Neural cell (in vitro differentiated cells): ENCODE data around the gene SYT2. TPM values are rescaled to one million over a fixed set of nuclear protein-coding genes. Genes with fewer than 3 reads are reported as not detected.
A peak's percentile ranks its signal among the peaks of the same experiment; 100 is the strongest.
"Not testable (repeated sequence)": the region's sequence is repeated elsewhere in the genome, so short reads cannot be mapped to it uniquely, and the experiment has no call there.

Source experiments
- H2AFZ ChIP-seq: fragments of 200-600, 300-800 bp; sonication (generic), shearing (Covaris generic); 2 replicates; pipeline ENCODE4 v1.6.0; 2014; ENCODE audit warnings: low read depth, mild to moderate bottlenecking, antibody characterized with exemption, low read length, moderate library complexity
- H3F3A ChIP-seq: fragments of 200-600 bp; shearing (Covaris generic); 2 replicates; pipeline ENCODE4 v1.6.1; 2016; ENCODE audit warnings: mild to moderate bottlenecking, moderate library complexity, mixed read lengths, antibody characterized with exemption, low read length; ENCODE audit not compliant: insufficient read depth, poor library complexity, severe bottlenecking
- H3K27ac ChIP-seq: fragments of 200-600, 300-800 bp; sonication (generic), shearing (Covaris generic); 2 replicates; pipeline ENCODE4 v1.5.1; 2014; ENCODE audit warnings: mild to moderate bottlenecking, low read length, moderate library complexity
- H3K27me3 ChIP-seq: fragments of 300-800, 200-600 bp; sonication (generic), shearing (Covaris generic); 2 replicates; pipeline ENCODE4 v1.6.0; 2014; ENCODE audit warnings: mild to moderate bottlenecking, low read depth, low read length, moderate library complexity; ENCODE audit not compliant: insufficient read depth
- H3K36me3 ChIP-seq: fragments of 300-800, 200-600 bp; sonication (generic), shearing (Covaris generic); 2 replicates; pipeline ENCODE4 v1.5.1; 2014; ENCODE audit warnings: mild to moderate bottlenecking, antibody characterized with exemption, low read length, moderate library complexity; ENCODE audit not compliant: insufficient read depth
- H3K4me2 ChIP-seq: fragments of 300-800, 200-600 bp; sonication (generic), shearing (Covaris generic); 2 replicates; pipeline ENCODE4 v1.6.0; 2014; ENCODE audit warnings: mild to moderate bottlenecking, low read length
- H3K4me3 ChIP-seq: fragments of 300-800, 200-600 bp; sonication (generic), shearing (Covaris generic); 2 replicates; pipeline ENCODE4 v1.5.1; 2014; ENCODE audit warnings: mild to moderate bottlenecking, low read length, moderate library complexity
- H3K79me2 ChIP-seq: fragments of 200-600 bp; shearing (Covaris generic); replicated peaks from 2 replicates; pipeline ENCODE4 v1.6.0; 2014; ENCODE audit warnings: mild to moderate bottlenecking, low read length, moderate library complexity; ENCODE audit not compliant: insufficient read depth
- H3K9ac ChIP-seq: fragments of 300-800, 200-600 bp; sonication (generic), shearing (Covaris generic); 2 replicates; pipeline ENCODE4 v1.6.1; 2016; ENCODE audit warnings: mild to moderate bottlenecking, low read length, mixed read lengths
- H3K9me2 ChIP-seq: fragments of 200-600 bp; shearing (Covaris generic); 2 replicates; pipeline ENCODE4 v1.6.1; 2016; ENCODE audit warnings: mild to moderate bottlenecking, low read length, mixed read lengths; ENCODE audit not compliant: insufficient read depth
- H3K9me3 ChIP-seq: fragments of 200-600, 300-800 bp; sonication (generic), shearing (Covaris generic); 2 replicates; pipeline ENCODE4 v1.6.1; 2016; ENCODE audit warnings: mild to moderate bottlenecking, mixed run types, low read length, moderate library complexity, mixed read lengths
- H4K20me1 ChIP-seq: fragments of 200-600 bp; shearing (Covaris generic); 2 replicates; pipeline ENCODE4 v1.6.1; 2016; ENCODE audit warnings: mild to moderate bottlenecking, mixed run types; ENCODE audit not compliant: insufficient read depth
- EP300 ChIP-seq: fragments of 450-650 bp; conservative IDR thresholded peaks from 2 replicates; pipeline ENCODE4 v1.6.1; 2014; ENCODE audit warnings: antibody characterized with exemption, mild to moderate bottlenecking, moderate library complexity; ENCODE audit not compliant: poor library complexity, severe bottlenecking
- EZH2 ChIP-seq: fragments of 200-600, 300-800 bp; shearing (Covaris generic), sonication (generic); IDR thresholded peaks from 2 replicates; pipeline ENCODE4 v1.6.1; 2014; ENCODE audit warnings: antibody characterized with exemption, low read length, borderline replicate concordance, mild to moderate bottlenecking; ENCODE audit not compliant: insufficient read depth, poor library complexity, severe bottlenecking
- POLR2AphosphoS5 ChIP-seq: IDR thresholded peaks from 2 replicates; pipeline ENCODE4 v1.6.1; 2012
- RAD21 ChIP-seq: fragments of 450-650 bp; conservative IDR thresholded peaks from 2 replicates; pipeline ENCODE4 v1.6.1; 2014; ENCODE audit warnings: antibody characterized with exemption, mild to moderate bottlenecking, moderate library complexity
- SMC3 ChIP-seq: fragments of 450-650 bp; conservative IDR thresholded peaks from 2 replicates; pipeline ENCODE4 v1.6.1; 2014; ENCODE audit warnings: antibody characterized with exemption, mild to moderate bottlenecking, moderate library complexity; ENCODE audit not compliant: poor library complexity
- TAF1 ChIP-seq: IDR thresholded peaks from 2 replicates; pipeline ENCODE4 v1.6.1; 2012; ENCODE audit warnings: low read depth
- polyA plus RNA-seq: library from polyadenylated mRNA; depleted of rRNA; stranded (reverse); fragments of >200 nt; gene quantifications from 2 replicates; pipeline ENCODE4 v1.2.3, GENCODE V29; 2014
- TF ChIP-seq, protein P1 (sequence below): fragments of 450-650 bp; IDR thresholded peaks from 2 replicates; pipeline ENCODE4 v1.5.1; 2014; ENCODE audit warnings: antibody characterized with exemption, mild to moderate bottlenecking, moderate library complexity; ENCODE audit not compliant: poor library complexity, severe bottlenecking
- TF ChIP-seq, protein P2 (sequence below): IDR thresholded peaks from 2 replicates; pipeline ENCODE4 v1.6.1; 2012; ENCODE audit warnings: borderline replicate concordance

The SYT2 gene
- polyA plus RNA-seq, 1 donor from 2014 or later = 0.04 TPM

DNA sequence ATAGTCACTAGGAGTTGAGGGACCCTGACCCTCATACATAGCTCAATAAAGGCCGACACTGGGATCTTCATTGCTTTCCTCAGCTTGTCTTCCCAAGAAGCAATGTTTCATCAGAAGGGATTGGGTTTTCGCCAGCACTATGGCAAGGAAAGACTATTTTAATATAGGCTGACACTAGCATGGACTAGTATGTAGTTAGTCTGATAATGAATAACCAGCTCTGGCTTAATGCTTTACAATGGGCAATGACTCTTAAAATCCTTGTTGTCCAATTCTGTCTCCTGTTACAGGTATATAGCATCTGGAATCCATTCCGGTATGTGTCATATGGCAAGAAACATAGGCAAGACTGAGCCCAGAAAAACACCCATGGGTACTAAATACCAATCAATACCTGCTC is 15.3 kb upstream of the SYT2 start:
- H3K27me3 ChIP-seq = no peaks in the 10 kb centered on the region
- no peaks in the 10 kb centered on the region for H3K9me3 ChIP-seq
- no peaks in the 10 kb centered on the region for H3F3A ChIP-seq
- no peaks in the 10 kb centered on the region for H3K79me2 ChIP-seq
- H3K4me2 ChIP-seq = no peak overlapping the region
- H3K27ac ChIP-seq = no peak overlapping the region
- no peak overlapping the region for H3K4me3 ChIP-seq
- H3K9ac ChIP-seq = no peak overlapping the region
- H3K36me3 ChIP-seq = peaks cover 9% of the 10 kb centered on the region
- H3K9me2 ChIP-seq = no peaks in the 10 kb centered on the region
- no peak overlapping the region for H2AFZ ChIP-seq
- no peaks in the 10 kb centered on the region for H4K20me1 ChIP-seq
- no peak for TF ChIP-seq EZH2
- TF ChIP-seq, protein P1, sequence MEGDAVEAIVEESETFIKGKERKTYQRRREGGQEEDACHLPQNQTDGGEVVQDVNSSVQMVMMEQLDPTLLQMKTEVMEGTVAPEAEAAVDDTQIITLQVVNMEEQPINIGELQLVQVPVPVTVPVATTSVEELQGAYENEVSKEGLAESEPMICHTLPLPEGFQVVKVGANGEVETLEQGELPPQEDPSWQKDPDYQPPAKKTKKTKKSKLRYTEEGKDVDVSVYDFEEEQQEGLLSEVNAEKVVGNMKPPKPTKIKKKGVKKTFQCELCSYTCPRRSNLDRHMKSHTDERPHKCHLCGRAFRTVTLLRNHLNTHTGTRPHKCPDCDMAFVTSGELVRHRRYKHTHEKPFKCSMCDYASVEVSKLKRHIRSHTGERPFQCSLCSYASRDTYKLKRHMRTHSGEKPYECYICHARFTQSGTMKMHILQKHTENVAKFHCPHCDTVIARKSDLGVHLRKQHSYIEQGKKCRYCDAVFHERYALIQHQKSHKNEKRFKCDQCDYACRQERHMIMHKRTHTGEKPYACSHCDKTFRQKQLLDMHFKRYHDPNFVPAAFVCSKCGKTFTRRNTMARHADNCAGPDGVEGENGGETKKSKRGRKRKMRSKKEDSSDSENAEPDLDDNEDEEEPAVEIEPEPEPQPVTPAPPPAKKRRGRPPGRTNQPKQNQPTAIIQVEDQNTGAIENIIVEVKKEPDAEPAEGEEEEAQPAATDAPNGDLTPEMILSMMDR = no peak

DNA sequence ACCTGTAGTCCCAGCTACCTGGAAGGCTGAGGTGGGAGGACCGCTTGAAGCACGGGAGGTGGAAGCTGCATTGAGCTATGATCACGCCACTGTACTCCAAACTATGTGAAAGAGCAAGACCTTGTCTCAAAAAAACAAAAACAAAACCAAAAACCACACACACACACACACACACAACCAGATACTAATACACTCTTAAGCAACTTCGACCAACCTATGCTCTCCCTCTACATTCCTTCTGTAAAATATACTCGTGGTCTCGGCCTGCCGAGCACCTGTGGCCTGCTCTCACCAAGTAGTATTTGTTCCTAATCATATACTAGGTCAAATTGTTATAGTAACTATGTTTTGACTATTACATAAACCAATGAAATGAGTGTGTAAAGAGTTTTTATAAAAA is 13.5 kb upstream of the SYT2 start:
- Histone ChIP-seq H3K9me3 (no peaks in the 10 kb centered on the region), H3K4me3 (no peak overlapping the region), H3K79me2 (no peaks in the 10 kb centered on the region), H3K27me3 (no peaks in the 10 kb centered on the region), H3K9me2 (no peaks in the 10 kb centered on the region), H2AFZ (no peak overlapping the region), H4K20me1 (peaks cover 2% of the 10 kb centered on the region), H3K36me3 (peaks cover 4% of the 10 kb centered on the region), H3K4me2 (no peak overlapping the region), H3K27ac (no peak overlapping the region), H3K9ac (no peak overlapping the region), H3F3A (no peaks in the 10 kb centered on the region)
- TF ChIP-seq, protein P2, sequence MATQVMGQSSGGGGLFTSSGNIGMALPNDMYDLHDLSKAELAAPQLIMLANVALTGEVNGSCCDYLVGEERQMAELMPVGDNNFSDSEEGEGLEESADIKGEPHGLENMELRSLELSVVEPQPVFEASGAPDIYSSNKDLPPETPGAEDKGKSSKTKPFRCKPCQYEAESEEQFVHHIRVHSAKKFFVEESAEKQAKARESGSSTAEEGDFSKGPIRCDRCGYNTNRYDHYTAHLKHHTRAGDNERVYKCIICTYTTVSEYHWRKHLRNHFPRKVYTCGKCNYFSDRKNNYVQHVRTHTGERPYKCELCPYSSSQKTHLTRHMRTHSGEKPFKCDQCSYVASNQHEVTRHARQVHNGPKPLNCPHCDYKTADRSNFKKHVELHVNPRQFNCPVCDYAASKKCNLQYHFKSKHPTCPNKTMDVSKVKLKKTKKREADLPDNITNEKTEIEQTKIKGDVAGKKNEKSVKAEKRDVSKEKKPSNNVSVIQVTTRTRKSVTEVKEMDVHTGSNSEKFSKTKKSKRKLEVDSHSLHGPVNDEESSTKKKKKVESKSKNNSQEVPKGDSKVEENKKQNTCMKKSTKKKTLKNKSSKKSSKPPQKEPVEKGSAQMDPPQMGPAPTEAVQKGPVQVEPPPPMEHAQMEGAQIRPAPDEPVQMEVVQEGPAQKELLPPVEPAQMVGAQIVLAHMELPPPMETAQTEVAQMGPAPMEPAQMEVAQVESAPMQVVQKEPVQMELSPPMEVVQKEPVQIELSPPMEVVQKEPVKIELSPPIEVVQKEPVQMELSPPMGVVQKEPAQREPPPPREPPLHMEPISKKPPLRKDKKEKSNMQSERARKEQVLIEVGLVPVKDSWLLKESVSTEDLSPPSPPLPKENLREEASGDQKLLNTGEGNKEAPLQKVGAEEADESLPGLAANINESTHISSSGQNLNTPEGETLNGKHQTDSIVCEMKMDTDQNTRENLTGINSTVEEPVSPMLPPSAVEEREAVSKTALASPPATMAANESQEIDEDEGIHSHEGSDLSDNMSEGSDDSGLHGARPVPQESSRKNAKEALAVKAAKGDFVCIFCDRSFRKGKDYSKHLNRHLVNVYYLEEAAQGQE = no peak
- TF ChIP-seq POLR2AphosphoS5 = peak; percentile 10

DNA sequence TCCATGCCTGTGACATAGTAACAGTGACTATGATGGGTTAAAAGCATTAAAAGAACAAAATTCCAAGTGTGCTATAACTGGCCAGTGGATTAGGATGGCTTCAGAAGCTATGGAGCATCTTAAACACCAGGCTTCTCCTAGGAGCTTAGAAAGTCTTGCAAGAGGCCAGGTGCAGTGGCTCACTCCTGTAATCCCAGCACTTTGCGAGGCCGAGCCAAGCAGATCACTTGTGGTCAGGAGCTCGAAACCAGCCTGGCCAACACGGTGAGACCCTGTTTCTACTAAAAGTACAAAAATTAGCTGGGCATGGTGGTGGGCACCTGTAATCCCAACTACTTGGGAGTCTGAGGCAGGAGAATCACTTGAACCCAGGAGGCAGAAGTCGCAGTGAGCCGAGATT is 12.8 kb upstream of the SYT2 start:
- H2AFZ ChIP-seq, H3K79me2 ChIP-seq, H3K9ac ChIP-seq, H3K9me2 ChIP-seq, H3K36me3 ChIP-seq, H3K4me3 ChIP-seq, H3K27me3 ChIP-seq, H3K27ac ChIP-seq, H4K20me1 ChIP-seq, H3K4me2 ChIP-seq, H3K9me3 ChIP-seq, H3F3A ChIP-seq: not testable (repeated sequence)

DNA sequence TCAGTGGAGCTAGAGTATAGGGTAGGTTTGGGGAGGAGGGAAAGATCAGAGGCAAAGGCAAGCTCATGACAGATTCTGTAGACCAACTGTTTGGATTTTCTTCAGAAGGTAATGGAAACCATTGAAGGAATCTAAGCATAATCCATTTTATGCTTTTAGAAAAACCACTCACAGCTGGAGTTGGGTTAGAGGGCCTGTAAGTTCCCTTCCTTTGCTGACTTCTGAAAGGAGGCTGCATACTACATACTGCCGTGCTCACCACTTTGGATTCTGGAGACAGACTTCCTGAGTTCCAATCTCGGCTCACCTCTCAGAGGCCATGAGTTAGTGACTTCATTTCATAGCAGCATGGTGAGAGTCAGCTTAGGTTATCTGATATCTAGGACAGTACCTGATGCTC is 6.4 kb upstream of the SYT2 start:
- no peak overlapping the region for H3K27ac ChIP-seq
- H3K9ac ChIP-seq = no peak overlapping the region
- H3F3A ChIP-seq = no peaks in the 10 kb centered on the region
- no peak overlapping the region for H2AFZ ChIP-seq
- no peaks in the 10 kb centered on the region for H3K9me3 ChIP-seq
- H4K20me1 ChIP-seq = peaks cover 2% of the 10 kb centered on the region
- no peak overlapping the region for H3K4me3 ChIP-seq
- no peaks in the 10 kb centered on the region for H3K9me2 ChIP-seq
- H3K27me3 ChIP-seq = peaks cover 2% of the 10 kb centered on the region
- H3K36me3 ChIP-seq = no peaks in the 10 kb centered on the region
- no peaks in the 10 kb centered on the region for H3K79me2 ChIP-seq
- no peak overlapping the region for H3K4me2 ChIP-seq
- TF ChIP-seq RAD21 (no peak), SMC3 (no peak), EZH2 (no peak), TAF1 (no peak), POLR2AphosphoS5 (no peak), EP300 (no peak)
- TF ChIP-seq, protein P1 = no peak
